ENCODE data around the gene OR4M1. TPM values are rescaled to one million over a fixed set of nuclear protein-coding genes. Genes with fewer than 3 reads are reported as not detected.
"Not testable (repeated sequence)": the region's sequence is repeated elsewhere in the genome, so short reads cannot be mapped to it uniquely, and the experiment has no call there.

OR4M1 gene, protein sequence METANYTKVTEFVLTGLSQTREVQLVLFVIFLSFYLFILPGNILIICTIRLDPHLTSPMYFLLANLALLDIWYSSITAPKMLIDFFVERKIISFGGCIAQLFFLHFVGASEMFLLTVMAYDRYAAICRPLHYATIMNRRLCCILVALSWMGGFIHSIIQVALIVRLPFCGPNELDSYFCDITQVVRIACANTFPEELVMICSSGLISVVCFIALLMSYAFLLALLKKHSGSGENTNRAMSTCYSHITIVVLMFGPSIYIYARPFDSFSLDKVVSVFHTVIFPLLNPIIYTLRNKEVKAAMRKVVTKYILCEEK
- total RNA-seq = not detected

DNA sequence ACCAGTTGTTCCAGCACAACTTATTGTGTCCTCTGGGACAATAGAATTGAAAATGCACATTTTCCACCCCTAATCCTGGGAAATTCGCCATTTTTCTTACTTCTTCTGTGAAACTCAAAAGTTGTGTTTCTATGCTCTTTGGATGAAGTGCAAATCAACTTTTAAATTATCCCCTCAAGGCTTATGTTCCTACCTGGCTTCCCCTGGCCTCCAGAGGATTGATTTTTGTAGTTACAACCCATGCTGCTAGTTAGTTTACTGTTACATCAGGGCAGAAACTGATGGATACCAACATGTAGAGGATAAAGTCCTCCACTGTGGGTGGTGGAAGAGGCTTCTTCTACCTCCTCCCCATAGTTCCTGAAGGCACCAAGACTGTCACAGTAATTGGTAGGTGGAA, at the start of gene OR4M1:
OR4M1 (plus strand) TSS at position 301 of the 400 bp plus-strand sequence. CDS start 6,819 bp downstream, outside the sequence.
- DNase-seq; H3K4me1 ChIP-seq; H3K36me3 ChIP-seq; H3K27me3 ChIP-seq; ATAC-seq (ENCODE audit: low FRiP score in 2 of 2); H3K27ac ChIP-seq; H3K4me3 ChIP-seq: not testable (repeated sequence)
- WGBS, 2 donors = 14 to 17% methylated on average over 1 of the region's 1 CpG
- H3K9me3 ChIP-seq = peaks cover 0 to 14% (median 3%) of the 10 kb centered on the region in 4 donors

DNA sequence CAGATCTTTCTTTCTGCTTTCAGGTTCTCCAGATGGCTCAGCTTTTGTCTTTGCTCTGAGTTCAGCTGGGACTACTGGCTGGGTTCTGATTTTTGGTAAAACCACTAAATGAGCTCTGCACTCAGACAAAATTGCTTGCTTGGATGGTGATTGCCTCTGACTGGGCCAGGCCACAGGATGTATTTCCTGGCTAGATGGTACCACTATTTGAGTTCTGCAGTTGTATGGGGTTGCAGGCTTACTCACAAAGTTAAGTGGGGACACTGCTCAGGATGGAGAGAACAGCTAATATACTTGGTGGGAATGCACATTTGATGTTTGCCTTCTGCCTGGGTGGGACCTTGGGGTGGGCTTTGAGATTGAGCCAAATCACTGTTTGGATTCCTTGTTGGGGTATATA, 43.9 kb upstream of the OR4M1 start:
- no peak for DNase-seq
- peak; percentile 19 to 42 for ATAC-seq (ENCODE audit: low FRiP score in 2 of 2)
- H3K4me3 ChIP-seq = no peak overlapping the region
- H3K36me3 ChIP-seq = no peaks in the 10 kb centered on the region
- H3K27ac ChIP-seq = no peak overlapping the region
- peaks cover 0 to 15% (median 6%) of the 10 kb centered on the region in 4 donors for H3K9me3 ChIP-seq
- no peaks in the 10 kb centered on the region for H3K27me3 ChIP-seq
- no peaks in the 10 kb centered on the region for H3K4me1 ChIP-seq
- no peak for TF ChIP-seq EP300 (IDR thresholded peaks at IDR 0.05)
- TF ChIP-seq, protein P1, sequence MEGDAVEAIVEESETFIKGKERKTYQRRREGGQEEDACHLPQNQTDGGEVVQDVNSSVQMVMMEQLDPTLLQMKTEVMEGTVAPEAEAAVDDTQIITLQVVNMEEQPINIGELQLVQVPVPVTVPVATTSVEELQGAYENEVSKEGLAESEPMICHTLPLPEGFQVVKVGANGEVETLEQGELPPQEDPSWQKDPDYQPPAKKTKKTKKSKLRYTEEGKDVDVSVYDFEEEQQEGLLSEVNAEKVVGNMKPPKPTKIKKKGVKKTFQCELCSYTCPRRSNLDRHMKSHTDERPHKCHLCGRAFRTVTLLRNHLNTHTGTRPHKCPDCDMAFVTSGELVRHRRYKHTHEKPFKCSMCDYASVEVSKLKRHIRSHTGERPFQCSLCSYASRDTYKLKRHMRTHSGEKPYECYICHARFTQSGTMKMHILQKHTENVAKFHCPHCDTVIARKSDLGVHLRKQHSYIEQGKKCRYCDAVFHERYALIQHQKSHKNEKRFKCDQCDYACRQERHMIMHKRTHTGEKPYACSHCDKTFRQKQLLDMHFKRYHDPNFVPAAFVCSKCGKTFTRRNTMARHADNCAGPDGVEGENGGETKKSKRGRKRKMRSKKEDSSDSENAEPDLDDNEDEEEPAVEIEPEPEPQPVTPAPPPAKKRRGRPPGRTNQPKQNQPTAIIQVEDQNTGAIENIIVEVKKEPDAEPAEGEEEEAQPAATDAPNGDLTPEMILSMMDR (IDR thresholded peaks at IDR 0.05) = no peak
- TF ChIP-seq POLR2AphosphoS5 (IDR thresholded peaks at IDR 0.05) = no peak
- no peak for TF ChIP-seq POLR2A (IDR thresholded peaks at IDR 0.05)

DNA sequence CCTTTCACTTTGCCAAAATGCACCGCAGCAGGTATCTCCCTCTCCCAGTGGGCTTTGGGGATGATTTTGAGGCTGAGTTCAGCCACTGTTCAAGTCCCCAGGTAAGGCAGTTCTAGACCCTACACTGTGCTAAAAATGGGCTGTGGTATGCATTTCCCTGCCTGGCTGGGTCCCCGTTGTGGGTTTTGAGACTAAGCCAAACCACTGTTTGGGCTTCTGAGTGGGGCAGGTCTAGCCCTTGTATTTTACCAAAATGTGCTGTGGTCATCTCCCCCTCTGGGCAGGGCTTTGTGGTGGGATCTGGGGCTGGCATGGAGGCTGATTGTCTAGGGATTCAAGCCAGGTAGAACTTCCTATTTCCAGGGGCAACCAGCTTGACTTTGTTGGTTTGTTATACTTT, 43.5 kb upstream of the OR4M1 start:
- TF ChIP-seq POLR2AphosphoS5 (IDR thresholded peaks at IDR 0.05) = no peak
- TF ChIP-seq POLR2A (IDR thresholded peaks at IDR 0.05) = no peak
- TF ChIP-seq, protein P1 (IDR thresholded peaks at IDR 0.05) = no peak
- no peak for TF ChIP-seq EP300 (IDR thresholded peaks at IDR 0.05)
- H3K4me3 ChIP-seq = no peak overlapping the region
- H3K4me1 ChIP-seq = no peaks in the 10 kb centered on the region
- H3K36me3 ChIP-seq = no peaks in the 10 kb centered on the region
- peak; percentile 45 to 52 for ATAC-seq (ENCODE audit: low FRiP score in 2 of 2)
- no peak overlapping the region for H3K27ac ChIP-seq
- 68 to 75% methylated on average over 2 of the region's 2 CpGs for WGBS, 2 donors
- H3K9me3 ChIP-seq = peaks cover 0 to 15% (median 6%) of the 10 kb centered on the region in 4 donors
- DNase-seq = no peak
- no peaks in the 10 kb centered on the region for H3K27me3 ChIP-seq

DNA sequence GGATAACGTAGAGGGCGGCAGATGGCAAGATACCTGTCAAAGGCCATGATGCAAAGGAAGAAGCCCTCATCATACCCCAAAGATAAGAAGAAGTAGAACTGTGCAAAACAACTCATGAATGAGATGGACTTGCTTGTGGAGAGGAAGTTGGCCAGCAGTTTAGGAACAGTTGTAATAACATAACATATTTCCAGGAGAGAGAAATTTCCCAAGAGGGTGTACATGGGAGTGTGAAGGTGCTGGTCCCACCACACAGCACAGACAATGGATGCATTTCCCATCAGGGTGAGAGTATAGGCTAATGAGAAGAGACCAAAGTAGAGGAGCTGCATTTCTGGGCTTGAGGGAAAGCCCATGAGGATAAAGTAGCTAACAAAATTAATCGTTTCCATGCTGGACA, 39.4 kb upstream of the OR4M1 start:
- H3K4me1 ChIP-seq, H3K36me3 ChIP-seq, DNase-seq, H3K27ac ChIP-seq, H3K27me3 ChIP-seq, H3K4me3 ChIP-seq: not testable (repeated sequence)
- 73 to 78% methylated on average over 3 of the region's 3 CpGs for WGBS, 2 donors
- peak; percentile 14 to 25 for ATAC-seq (ENCODE audit: low FRiP score in 2 of 2)
- H3K9me3 ChIP-seq = peaks cover 0 to 15% (median 5%) of the 10 kb centered on the region in 4 donors

DNA sequence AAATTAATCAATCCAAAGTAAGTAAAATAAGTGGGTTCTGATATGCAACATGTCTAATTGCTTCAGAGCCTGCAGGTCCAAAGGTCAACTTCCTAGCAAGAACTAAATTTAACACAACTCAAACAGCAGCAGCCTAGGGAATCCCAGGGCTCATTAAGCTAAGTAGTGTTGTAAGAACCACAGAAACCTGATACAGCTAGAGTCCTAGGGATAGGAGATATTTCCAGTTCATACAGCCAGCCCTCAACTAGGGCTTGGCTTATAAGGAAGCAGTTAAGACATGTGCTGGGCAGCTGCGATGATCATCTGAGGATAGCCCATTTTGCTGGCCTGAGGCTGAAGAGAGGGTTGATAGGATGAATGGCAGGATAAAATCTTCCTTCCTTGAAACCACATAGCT, 30.0 kb upstream of the OR4M1 start, which contains the start of gene OR4Q3:
OR4Q3 (plus strand) TSS at position 316 of the 400 bp plus-strand sequence.
- DNase-seq (no peak), ATAC-seq (ENCODE audit: low FRiP score in 2 of 2) (no peak)
- Histone ChIP-seq H3K4me3 (no peak within 1 kb of the TSS), H3K9me3 (no peaks in the 10 kb centered on the region), H3K4me1 (no peaks in the 10 kb centered on the region), H3K27ac (no peak within 1 kb of the TSS), H3K27me3 (no peaks in the 10 kb centered on the region), H3K36me3 (no peaks in the 10 kb centered on the region)
- 71 to 78% methylated on average over 1 of the region's 1 CpG for WGBS, 2 donors
- TF ChIP-seq EP300 (IDR thresholded peaks at IDR 0.05) (no peak), POLR2A (IDR thresholded peaks at IDR 0.05) (no peak), POLR2AphosphoS5 (IDR thresholded peaks at IDR 0.05) (no peak)
- TF ChIP-seq, protein P1 (IDR thresholded peaks at IDR 0.05) = no peak

DNA sequence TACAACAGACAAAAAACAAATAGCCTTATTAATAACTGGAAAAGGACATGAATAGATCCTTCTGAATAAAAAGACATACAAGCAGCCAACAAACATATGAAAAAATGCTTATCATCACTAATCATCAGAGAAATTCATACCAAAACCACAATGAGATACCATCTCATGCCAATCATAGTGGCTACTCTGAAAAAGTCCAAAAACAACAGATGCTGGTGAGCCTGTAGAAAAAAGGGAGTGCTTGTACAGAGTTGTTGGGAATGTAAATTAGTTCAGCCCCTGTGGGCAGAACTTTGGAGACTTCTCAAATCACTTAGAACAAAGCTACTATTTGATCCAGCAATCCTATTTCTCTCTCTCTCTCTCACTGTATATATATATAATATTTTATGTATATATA, 21.0 kb upstream of the OR4M1 start:
- H3K27me3 ChIP-seq; H3K9me3 ChIP-seq; ATAC-seq (ENCODE audit: low FRiP score in 2 of 2); DNase-seq; H3K36me3 ChIP-seq; H3K4me3 ChIP-seq; H3K27ac ChIP-seq; H3K4me1 ChIP-seq: not testable (repeated sequence)
